Trophoblast cell (in vitro differentiated cells and primary cell): Measurements from ENCODE around the gene ME2.

Experiments used
- DNase-seq, 2 donors: peaks; one replicate each; pipeline ENCODE4 v3.0.0-alpha.2; 2016
- H2AFZ ChIP-seq: 2 replicates; pipeline ENCODE4 v1.6.1; 2013; ENCODE audit warnings: low read length, moderate library complexity, mild to moderate bottlenecking; ENCODE audit not compliant: insufficient read depth, poor library complexity
- H2AK5ac ChIP-seq: 2 replicates; pipeline ENCODE4 v1.6.1; 2013; ENCODE audit warnings: mild to moderate bottlenecking, low read length
- H2BK120ac ChIP-seq: 2 replicates; pipeline ENCODE4 v1.6.1; 2013; ENCODE audit warnings: low read length, mild to moderate bottlenecking, moderate library complexity; ENCODE audit not compliant: insufficient read depth, poor library complexity
- H2BK12ac ChIP-seq: 2 replicates; pipeline ENCODE4 v1.6.1; 2013; ENCODE audit warnings: mild to moderate bottlenecking, low read length, moderate library complexity
- H2BK5ac ChIP-seq: 2 replicates; pipeline ENCODE4 v1.6.1; 2013; ENCODE audit warnings: low read length, low read depth, moderate library complexity, mild to moderate bottlenecking; ENCODE audit not compliant: poor library complexity
- H3K14ac ChIP-seq: 2 replicates; pipeline ENCODE4 v1.6.1; 2013; ENCODE audit warnings: mild to moderate bottlenecking, low read length
- H3K18ac ChIP-seq: 2 replicates; pipeline ENCODE4 v1.6.1; 2013; ENCODE audit warnings: mild to moderate bottlenecking, low read length
- H3K23ac ChIP-seq: 2 replicates; pipeline ENCODE4 v1.6.1; 2013; ENCODE audit warnings: low read length
- H3K27ac ChIP-seq: 2 replicates; pipeline ENCODE4 v1.5.1; 2013; ENCODE audit warnings: low read depth, mild to moderate bottlenecking, inconsistent platforms, low read length, moderate library complexity
- H3K27me3 ChIP-seq: 2 replicates; pipeline ENCODE4 v1.6.1; 2013; ENCODE audit warnings: inconsistent platforms, mild to moderate bottlenecking, low read length, moderate library complexity; ENCODE audit not compliant: insufficient read depth
- H3K36me3 ChIP-seq, 2 experiments: 1 replicate in 1 of 2; 2 replicates in 1 of 2; pipeline ENCODE4 v1.6.1; 2013; ENCODE audit warnings: low read length in 2 of 2, mild to moderate bottlenecking in 2 of 2, moderate library complexity in 1 of 2; ENCODE audit not compliant: insufficient read depth in 2 of 2, control insufficient read depth in 1 of 2
- H3K4ac ChIP-seq: 2 replicates; pipeline ENCODE4 v1.6.1; 2013; ENCODE audit warnings: low read depth, mild to moderate bottlenecking, low read length, moderate library complexity
- H3K4me1 ChIP-seq, 2 experiments: 1 replicate in 1 of 2; 2 replicates in 1 of 2; pipeline ENCODE4 v1.6.1; 2013; ENCODE audit warnings: low read length in 2 of 2, mild to moderate bottlenecking in 2 of 2, moderate library complexity in 1 of 2; ENCODE audit not compliant: insufficient read depth in 2 of 2, control insufficient read depth in 1 of 2
- H3K4me2 ChIP-seq: 2 replicates; pipeline ENCODE4 v1.6.1; 2013; ENCODE audit warnings: inconsistent platforms, mild to moderate bottlenecking, low read length, moderate library complexity
- H3K4me3 ChIP-seq: 2 replicates; pipeline ENCODE4 v1.5.1; 2013; ENCODE audit warnings: mild to moderate bottlenecking, low read depth, low read length, inconsistent platforms
- H3K79me1 ChIP-seq: one replicate; pipeline ENCODE4 v1.6.1; 2013; ENCODE audit warnings: low read length
- H3K79me2 ChIP-seq: 2 replicates; pipeline ENCODE4 v1.6.1; 2013; ENCODE audit warnings: low read length, mild to moderate bottlenecking; ENCODE audit not compliant: control insufficient read depth, insufficient read depth, poor library complexity
- H3K9ac ChIP-seq: 2 replicates; pipeline ENCODE4 v1.6.1; 2013; ENCODE audit warnings: mild to moderate bottlenecking, low read length
- H3K9me3 ChIP-seq: 2 replicates; pipeline ENCODE4 v1.6.1; 2013; ENCODE audit warnings: low read depth, mild to moderate bottlenecking, control low read depth, inconsistent platforms, low read length; ENCODE audit not compliant: insufficient read depth
- H4K12ac ChIP-seq: 2 replicates; pipeline ENCODE4 v1.6.1; 2013; ENCODE audit warnings: low read depth, mild to moderate bottlenecking, low read length, moderate library complexity
- H4K8ac ChIP-seq: 2 replicates; pipeline ENCODE4 v1.6.1; 2013; ENCODE audit warnings: low read depth, mild to moderate bottlenecking, low read length, moderate library complexity
- H4K91ac ChIP-seq: one replicate; pipeline ENCODE4 v1.6.1; 2013; ENCODE audit warnings: low read depth, mild to moderate bottlenecking, low read length, moderate library complexity
- WGBS: extraction: QIAGEN DNeasy Blood & Tissue Kit; methylation state at CpG from one replicate; pipeline ENCODE4 v1.1.7; 2013; ENCODE audit warnings: missing lambda C conversion rate; ENCODE audit not compliant: insufficient read length, insufficient coverage; ENCODE audit errors: extremely low coverage; 5-methylcytosine and 5-hydroxymethylcytosine counted together

Gene ME2

GRCh38 chr18:50982802-50983179 lies 103.9 kb downstream of the ME2 start:
- H4K91ac ChIP-seq: no peak overlapping the region
- peaks cover 3 to 6% of the 10 kb centered on the region in 2 experiments for H3K4me1 ChIP-seq
- no peak overlapping the region for H3K4me2 ChIP-seq
- 100% methylated on average over 1 of the region's 3 CpGs for WGBS
- H3K18ac ChIP-seq: no peak overlapping the region
- no peak overlapping the region for H3K9ac ChIP-seq
- no peak overlapping the region for H3K27ac ChIP-seq
- no peak overlapping the region for H3K4ac ChIP-seq
- H3K23ac ChIP-seq: no peak overlapping the region
- H3K4me3 ChIP-seq: no peak overlapping the region
- H3K27me3 ChIP-seq: no peaks in the 10 kb centered on the region
- H2BK12ac ChIP-seq: no peak overlapping the region
- peaks cover 2% of the 10 kb centered on the region for H3K79me2 ChIP-seq
- no peak overlapping the region for H4K8ac ChIP-seq
- no peak overlapping the region for H2BK5ac ChIP-seq
- H2BK120ac ChIP-seq: no peak overlapping the region
- H3K79me1 ChIP-seq: peaks cover 4% of the 10 kb centered on the region
- no peak overlapping the region for H3K14ac ChIP-seq
- no peak for DNase-seq
- no peak overlapping the region for H2AFZ ChIP-seq
- H3K9me3 ChIP-seq: peaks cover 1% of the 10 kb centered on the region
- no peak overlapping the region for H4K12ac ChIP-seq
- no peak overlapping the region for H2AK5ac ChIP-seq
- peaks cover 3 to 6% of the 10 kb centered on the region in 2 experiments for H3K36me3 ChIP-seq

- Histone ChIP-seq H4K91ac (peak overlapping the region; percentile 30), H3K4me2 (no peak overlapping the region), H3K14ac (peak overlapping the region; percentile 32), H2BK120ac (peak overlapping the region; percentile 56), H2AFZ (no peak overlapping the region), H3K4ac (no peak overlapping the region), H3K23ac (no peak overlapping the region), H3K27ac (no peak overlapping the region), H2BK12ac (no peak overlapping the region), H4K8ac (peak overlapping the region; percentile 53), H3K79me2 (peaks cover 2% of the 10 kb centered on the region), H3K27me3 (no peaks in the 10 kb centered on the region), H3K79me1 (peaks cover 3% of the 10 kb centered on the region), H4K12ac (no peak overlapping the region), H3K4me1 (peaks cover 3 to 6% of the 10 kb centered on the region in 2 experiments), H3K18ac (no peak overlapping the region), H3K9ac (no peak overlapping the region), H2AK5ac (no peak overlapping the region), H3K4me3 (no peak overlapping the region), H3K36me3 (peaks cover 0 to 3% of the 10 kb centered on the region in 2 experiments), H3K9me3 (no peaks in the 10 kb centered on the region), H2BK5ac (no peak overlapping the region)
- WGBS: no CpG with 5 or more reads among the region's 2 CpGs
- peak; percentile 26 to 82 for DNase-seq
Measured at GRCh38 chr18:50986360-50987087, 107.6 kb downstream of the ME2 start.

GRCh38 chr18:50987261-50987660 lies 108.3 kb downstream of the ME2 start:
- H3K18ac ChIP-seq: no peak overlapping the region
- no peak overlapping the region for H3K27ac ChIP-seq
- peaks cover 2% of the 10 kb centered on the region for H3K79me1 ChIP-seq
- no peak overlapping the region for H2AFZ ChIP-seq
- H2BK12ac ChIP-seq: no peak overlapping the region
- H3K9me3 ChIP-seq: no peaks in the 10 kb centered on the region
- H3K4me3 ChIP-seq: no peak overlapping the region
- H3K14ac ChIP-seq: no peak overlapping the region
- no peaks in the 10 kb centered on the region for H3K27me3 ChIP-seq
- H3K4me2 ChIP-seq: no peak overlapping the region
- peaks cover 3 to 7% of the 10 kb centered on the region in 2 experiments for H3K4me1 ChIP-seq
- no peak overlapping the region for H4K12ac ChIP-seq
- no peak overlapping the region for H2BK120ac ChIP-seq
- H3K36me3 ChIP-seq: peaks cover 0 to 3% of the 10 kb centered on the region in 2 experiments
- DNase-seq: peak in 1 of 2 donors; percentile 5
- H3K4ac ChIP-seq: no peak overlapping the region
- peaks cover 2% of the 10 kb centered on the region for H3K79me2 ChIP-seq
- no peak overlapping the region for H3K23ac ChIP-seq
- no peak overlapping the region for H2BK5ac ChIP-seq
- no peak overlapping the region for H2AK5ac ChIP-seq
- H4K8ac ChIP-seq: no peak overlapping the region
- no CpG with 5 or more reads among the region's 2 CpGs for WGBS
- H3K9ac ChIP-seq: no peak overlapping the region
- H4K91ac ChIP-seq: no peak overlapping the region

DNA sequence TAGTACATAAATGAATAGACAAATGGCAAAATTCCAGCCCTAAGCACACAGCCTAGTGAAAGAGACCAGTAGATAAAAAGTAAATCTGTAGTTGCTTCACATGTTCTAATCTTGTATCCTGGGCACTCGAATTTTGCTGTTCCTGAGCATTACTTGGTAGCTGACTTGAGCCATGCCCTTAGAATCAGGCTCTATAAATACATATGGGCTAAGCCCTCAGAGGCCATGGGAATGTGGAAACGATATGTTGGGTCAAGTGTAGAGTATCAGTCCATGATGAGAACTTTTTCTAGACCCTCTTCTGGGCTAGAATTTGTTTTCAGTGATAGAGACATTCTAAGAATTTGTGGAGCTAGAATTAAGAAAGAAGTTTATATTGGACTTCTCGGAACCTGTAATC lies 110.8 kb downstream of the ME2 start:
- no peak overlapping the region for H3K18ac ChIP-seq
- no peak overlapping the region for H3K4ac ChIP-seq
- H3K4me1 ChIP-seq: peaks cover 3 to 12% of the 10 kb centered on the region in 2 experiments
- no peak overlapping the region for H2BK5ac ChIP-seq
- H3K23ac ChIP-seq: no peak overlapping the region
- peaks cover 2% of the 10 kb centered on the region for H3K79me1 ChIP-seq
- DNase-seq: no peak
- H2AFZ ChIP-seq: no peak overlapping the region
- no peak overlapping the region for H2BK120ac ChIP-seq
- H3K9ac ChIP-seq: no peak overlapping the region
- H2AK5ac ChIP-seq: no peak overlapping the region
- no peaks in the 10 kb centered on the region for H3K27me3 ChIP-seq
- no peak overlapping the region for H3K4me2 ChIP-seq
- WGBS: no CpG with 5 or more reads among the region's 3 CpGs
- no peaks in the 10 kb centered on the region for H3K36me3 ChIP-seq
- H3K79me2 ChIP-seq: peaks cover 2% of the 10 kb centered on the region
- H4K91ac ChIP-seq: no peak overlapping the region
- no peak overlapping the region for H3K27ac ChIP-seq
- H2BK12ac ChIP-seq: no peak overlapping the region
- no peak overlapping the region for H3K4me3 ChIP-seq
- H4K8ac ChIP-seq: no peak overlapping the region
- H3K14ac ChIP-seq: no peak overlapping the region
- no peaks in the 10 kb centered on the region for H3K9me3 ChIP-seq
- H4K12ac ChIP-seq: no peak overlapping the region
